Tibial artery (tissue), 4 donors: ENCODE results near the gene PLCD1.

Source experiments
- DNase-seq, 2 donors: peaks; one replicate each; pipeline ENCODE4 v3.0.0-alpha.2; 2019
- H3K27ac ChIP-seq, 2 donors: fragments of 200-600 bp; sonication (generic) in 1 of 2; 1 replicate in 1 of 2; 2 replicates in 1 of 2; pipeline ENCODE4 v1.5.1; 2018 to 2019; ENCODE audit warnings: mild to moderate bottlenecking in 1 of 2
- H3K27me3 ChIP-seq, 2 donors: fragments of 200-600 bp; sonication (generic) in 1 of 2; one replicate each; pipeline versions ENCODE4 v1.5.1 to v1.6.0; 2016 to 2019
- H3K36me3 ChIP-seq, 3 donors: fragments of 200-600 bp; sonication (generic) in 2 of 3; one replicate each; pipeline ENCODE4 v1.5.1; 2016 to 2019; ENCODE audit warnings: mild to moderate bottlenecking in 2 of 3
- H3K4me1 ChIP-seq, 4 donors: fragments of 200-600 bp; sonication (generic) in 2 of 4; 1 replicate in 3 of 4; 2 replicates in 1 of 4; pipeline ENCODE4 v1.5.1; 2016 to 2019
- H3K4me3 ChIP-seq, 2 donors: fragments of 200-600 bp; sonication (generic) in 1 of 2; 1 replicate in 1 of 2; 2 replicates in 1 of 2; pipeline ENCODE4 v1.5.1; 2018 to 2019; ENCODE audit warnings: mild to moderate bottlenecking in 2 of 2
- H3K9me3 ChIP-seq, 3 donors: fragments of 200-600 bp; sonication (generic) in 1 of 3; one replicate each; pipeline ENCODE4 v1.5.1; 2016 to 2019
- intact Hi-C: fragments of 100-400 bp; cut with DNase I; formaldehyde crosslinking; loops from one replicate; pipeline ENCODE4 v1.15.0; 2023; ENCODE audit warnings: low total_unique reads
- TF ChIP-seq, protein P1 (sequence below), 2 experiments: fragments of 200-600 bp in 1 of 2; fragments of 450-650 bp in 1 of 2; IDR thresholded peaks; one replicate each; pipeline ENCODE4 v1.5.1; 2017 to 2019; ENCODE audit warnings: antibody characterized with exemption in 2 of 2, mild to moderate bottlenecking in 1 of 2, moderate library complexity in 1 of 2

The PLCD1 gene

DNA sequence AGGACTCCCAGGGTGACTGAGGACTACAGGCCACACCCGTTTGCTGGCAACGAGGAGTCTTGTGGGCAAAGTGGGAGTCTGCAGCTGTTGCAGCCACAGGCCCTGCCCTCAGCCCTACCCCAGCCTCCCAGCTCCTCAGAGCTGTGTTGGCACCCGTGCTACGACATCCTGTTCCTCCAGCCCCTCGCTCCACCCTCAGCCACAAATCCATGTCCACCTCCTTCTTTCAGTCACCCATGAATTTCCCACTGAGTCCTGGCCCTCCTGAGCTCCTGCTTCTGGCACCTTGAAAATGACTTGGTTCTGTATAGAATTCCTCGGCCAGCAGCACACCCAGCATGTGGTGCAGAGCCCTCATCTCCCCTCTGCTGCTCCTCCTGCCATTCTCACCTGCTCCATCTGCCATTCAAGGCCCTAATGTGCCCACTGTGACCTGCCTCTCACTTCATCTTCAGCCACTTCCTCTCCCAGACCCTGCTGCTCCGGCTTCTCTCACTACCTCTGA lies 59.8 kb downstream of the PLCD1 start:
- Histone ChIP-seq H3K36me3 (peaks cover 20 to 71% (median 36%) of the 10 kb centered on the region in 3 donors), H3K27ac (no peak overlapping the region), H3K4me1 (peaks cover 0 to 18% (median 2%) of the 10 kb centered on the region in 4 donors), H3K9me3 (no peaks in the 10 kb centered on the region), H3K4me3 (no peak overlapping the region), H3K27me3 (no peaks in the 10 kb centered on the region)
- TF ChIP-seq, protein P1, sequence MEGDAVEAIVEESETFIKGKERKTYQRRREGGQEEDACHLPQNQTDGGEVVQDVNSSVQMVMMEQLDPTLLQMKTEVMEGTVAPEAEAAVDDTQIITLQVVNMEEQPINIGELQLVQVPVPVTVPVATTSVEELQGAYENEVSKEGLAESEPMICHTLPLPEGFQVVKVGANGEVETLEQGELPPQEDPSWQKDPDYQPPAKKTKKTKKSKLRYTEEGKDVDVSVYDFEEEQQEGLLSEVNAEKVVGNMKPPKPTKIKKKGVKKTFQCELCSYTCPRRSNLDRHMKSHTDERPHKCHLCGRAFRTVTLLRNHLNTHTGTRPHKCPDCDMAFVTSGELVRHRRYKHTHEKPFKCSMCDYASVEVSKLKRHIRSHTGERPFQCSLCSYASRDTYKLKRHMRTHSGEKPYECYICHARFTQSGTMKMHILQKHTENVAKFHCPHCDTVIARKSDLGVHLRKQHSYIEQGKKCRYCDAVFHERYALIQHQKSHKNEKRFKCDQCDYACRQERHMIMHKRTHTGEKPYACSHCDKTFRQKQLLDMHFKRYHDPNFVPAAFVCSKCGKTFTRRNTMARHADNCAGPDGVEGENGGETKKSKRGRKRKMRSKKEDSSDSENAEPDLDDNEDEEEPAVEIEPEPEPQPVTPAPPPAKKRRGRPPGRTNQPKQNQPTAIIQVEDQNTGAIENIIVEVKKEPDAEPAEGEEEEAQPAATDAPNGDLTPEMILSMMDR (IDR thresholded peaks at IDR 0.05): no peak
- intact Hi-C loops: no loop called here
- DNase-seq: no peak

DNA sequence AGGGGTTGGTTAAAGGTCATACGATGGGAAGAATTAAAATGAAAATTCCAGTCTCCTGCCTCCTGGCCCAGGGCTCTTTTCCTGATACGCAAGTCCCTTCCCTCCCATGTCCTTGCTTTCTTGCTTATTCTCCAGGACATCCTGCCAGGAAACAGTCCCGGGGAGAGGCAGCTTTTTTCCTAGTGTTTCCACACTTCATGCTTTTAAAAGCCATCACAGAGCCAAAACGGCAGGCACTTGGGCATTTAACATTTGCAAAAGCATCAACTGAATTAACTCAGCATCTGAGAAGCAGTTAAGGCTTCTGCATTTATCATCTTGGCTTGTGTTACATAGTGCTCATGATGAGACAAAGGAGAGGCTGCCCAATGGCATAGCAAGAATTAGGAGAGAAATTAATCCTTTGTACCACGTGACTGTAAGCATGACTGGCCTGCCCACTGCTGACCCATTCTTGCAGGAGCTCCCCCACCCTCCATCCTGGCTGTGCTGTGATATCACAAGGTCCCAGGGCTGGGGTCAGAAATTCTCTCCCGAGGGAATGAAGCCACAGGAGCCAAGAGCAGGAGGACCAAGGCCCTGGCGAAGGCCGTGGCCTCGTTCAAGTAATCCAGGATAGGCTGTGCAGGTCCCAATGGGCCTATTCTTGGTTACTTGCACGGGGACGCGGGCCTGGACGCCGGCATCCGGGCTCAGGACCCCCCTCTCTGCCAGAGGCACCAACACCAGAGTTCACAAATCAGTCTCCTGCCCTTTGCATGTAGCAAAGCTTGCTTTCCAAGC lies 60.4 kb downstream of the PLCD1 start:
- H3K4me1 ChIP-seq: peaks cover 0 to 18% (median 2%) of the 10 kb centered on the region in 4 donors
- intact Hi-C loops: no loop called here
- peaks cover 20 to 66% (median 30%) of the 10 kb centered on the region in 3 donors for H3K36me3 ChIP-seq
- H3K27ac ChIP-seq: no peak overlapping the region
- H3K9me3 ChIP-seq: no peaks in the 10 kb centered on the region
- DNase-seq: peak in 1 of 2 donors; percentile 65
- TF ChIP-seq, protein P1 (IDR thresholded peaks at IDR 0.05): no peak
- H3K4me3 ChIP-seq: no peak overlapping the region
- H3K27me3 ChIP-seq: no peaks in the 10 kb centered on the region

DNA sequence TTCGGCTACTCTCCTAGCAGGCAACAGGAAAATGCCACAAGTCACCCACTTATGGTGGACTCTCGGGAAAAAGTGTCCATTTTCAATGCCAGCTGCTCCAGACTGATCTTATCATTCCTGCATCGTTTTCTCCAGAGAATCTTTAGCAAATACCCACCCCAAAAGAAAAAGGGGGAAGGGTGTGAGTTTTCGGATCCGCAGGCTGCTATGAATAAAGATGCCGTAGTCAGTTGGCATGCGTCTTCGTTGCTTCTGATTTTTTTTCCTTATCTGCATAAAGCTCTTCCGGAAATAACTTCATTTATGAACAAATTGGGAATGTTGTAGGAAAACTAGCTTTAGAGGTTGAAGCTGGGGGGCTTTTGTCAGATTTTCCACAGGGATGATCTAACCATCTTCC lies 61.2 kb downstream of the PLCD1 start:
- Histone ChIP-seq H3K9me3 (no peaks in the 10 kb centered on the region), H3K4me3 (no peak overlapping the region), H3K27me3 (no peaks in the 10 kb centered on the region), H3K27ac (no peak overlapping the region), H3K4me1 (peaks cover 0 to 19% (median 2%) of the 10 kb centered on the region in 4 donors), H3K36me3 (peaks cover 17 to 60% (median 22%) of the 10 kb centered on the region in 3 donors)
- intact Hi-C loops: no loop called here
- no peak for DNase-seq
- TF ChIP-seq, protein P1 (IDR thresholded peaks at IDR 0.05): no peak

DNA sequence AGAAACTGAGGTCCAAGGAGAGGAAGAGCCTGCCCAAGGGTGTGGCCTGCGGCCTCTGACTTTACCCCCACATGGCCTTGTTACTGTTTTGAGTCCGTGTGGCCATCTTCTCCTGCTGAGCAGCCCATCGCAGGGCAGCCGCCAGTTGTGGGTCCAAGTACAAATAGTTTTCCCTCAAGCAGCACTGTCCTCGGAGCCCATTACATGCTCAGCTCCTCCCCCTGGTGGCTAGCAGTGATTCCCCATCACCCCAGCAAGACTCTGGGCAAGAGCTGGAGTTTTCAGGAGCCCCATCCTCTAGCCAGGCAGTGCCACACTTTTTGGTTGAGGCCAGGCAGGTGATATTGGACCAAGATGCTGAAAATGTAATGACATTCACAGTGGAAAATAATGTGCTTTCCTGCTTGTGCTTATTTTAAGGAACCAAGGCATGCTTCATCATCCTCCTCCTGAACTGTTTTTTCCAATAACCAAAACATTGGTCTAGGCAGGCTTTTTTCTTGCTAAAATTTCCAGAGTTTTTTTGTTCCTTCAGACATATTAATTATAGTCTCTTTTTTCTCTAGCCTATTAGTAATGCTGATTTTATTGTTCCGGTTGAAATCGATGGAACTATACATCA lies 62.1 kb downstream of the PLCD1 start:
- H3K36me3 ChIP-seq: peaks cover 10 to 51% (median 15%) of the 10 kb centered on the region in 3 donors
- TF ChIP-seq, protein P1 (IDR thresholded peaks at IDR 0.05): peak; percentile 83 to 84
- no peaks in the 10 kb centered on the region for H3K9me3 ChIP-seq
- H3K27me3 ChIP-seq: no peaks in the 10 kb centered on the region
- peak; percentile 68 to 81 for DNase-seq
- H3K4me1 ChIP-seq: peaks cover 0 to 27% (median 6%) of the 10 kb centered on the region in 4 donors
- no peak overlapping the region for H3K4me3 ChIP-seq
- intact Hi-C loops: loop anchor here (2.0 kb wide), 1 partner anchor 113 kb away; no protein-coding TSS in a partner anchor
- H3K27ac ChIP-seq: no peak overlapping the region

DNA sequence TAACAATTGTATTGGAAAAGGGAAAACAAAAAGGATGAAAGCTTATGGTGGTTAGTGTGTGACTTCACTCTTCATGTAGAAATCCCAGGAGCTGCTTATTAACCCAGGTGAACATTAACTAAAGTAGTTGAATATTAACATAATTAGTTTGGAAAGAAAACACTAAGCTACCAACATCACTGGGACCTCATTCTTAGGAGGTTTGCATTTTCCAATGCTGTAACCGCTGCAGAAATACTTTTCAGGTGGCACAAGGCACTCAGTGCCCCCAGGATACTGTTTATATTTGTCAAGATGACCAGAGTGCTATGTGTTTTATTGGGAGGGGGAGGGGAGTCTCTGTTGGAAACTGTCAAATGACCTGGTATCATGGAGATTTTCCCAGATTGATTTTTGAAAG lies 64.7 kb downstream of the PLCD1 start:
- no peaks in the 10 kb centered on the region for H3K27me3 ChIP-seq
- peaks cover 0 to 32% (median 12%) of the 10 kb centered on the region in 4 donors for H3K4me1 ChIP-seq
- intact Hi-C loops: no loop called here
- no peak overlapping the region for H3K27ac ChIP-seq
- TF ChIP-seq, protein P1 (IDR thresholded peaks at IDR 0.05): no peak
- H3K4me3 ChIP-seq: no peak overlapping the region
- peaks cover 0 to 30% (median 0%) of the 10 kb centered on the region in 3 donors for H3K36me3 ChIP-seq
- no peak for DNase-seq
- no peaks in the 10 kb centered on the region for H3K9me3 ChIP-seq
